Lower leg skin (tissue), 3 donors: ENCODE results near the gene AANAT.

Experiments
- CTCF ChIP-seq, 3 donors: fragments of 450-650 bp; IDR thresholded peaks; one replicate each; pipeline ENCODE4 v1.5.1; 2016; ENCODE audit warnings: antibody characterized with exemption in 3 of 3, mild to moderate bottlenecking in 3 of 3, moderate library complexity in 2 of 3
- POLR2A ChIP-seq, 2 donors: fragments of 450-650 bp; IDR thresholded peaks; one replicate each; pipeline ENCODE4 v1.6.1; 2016 to 2017; ENCODE audit warnings: antibody characterized with exemption in 2 of 2, mild to moderate bottlenecking in 1 of 2, moderate library complexity in 1 of 2

- no peak for TF ChIP-seq CTCF (IDR thresholded peaks at IDR 0.05)
- no peak for TF ChIP-seq POLR2A (IDR thresholded peaks at IDR 0.05)
These were observed 28.4 kb downstream of the AANAT start for GRCh38 chr17:76495663-76496400.
